Measurements from ENCODE around the gene TCF4. TPM values are rescaled to one million over a fixed set of nuclear protein-coding genes. Genes with fewer than 3 reads are reported as not detected.

TCF4 gene
- total RNA-seq, 1 experiment from 2014 or later: 104 TPM

DNA sequence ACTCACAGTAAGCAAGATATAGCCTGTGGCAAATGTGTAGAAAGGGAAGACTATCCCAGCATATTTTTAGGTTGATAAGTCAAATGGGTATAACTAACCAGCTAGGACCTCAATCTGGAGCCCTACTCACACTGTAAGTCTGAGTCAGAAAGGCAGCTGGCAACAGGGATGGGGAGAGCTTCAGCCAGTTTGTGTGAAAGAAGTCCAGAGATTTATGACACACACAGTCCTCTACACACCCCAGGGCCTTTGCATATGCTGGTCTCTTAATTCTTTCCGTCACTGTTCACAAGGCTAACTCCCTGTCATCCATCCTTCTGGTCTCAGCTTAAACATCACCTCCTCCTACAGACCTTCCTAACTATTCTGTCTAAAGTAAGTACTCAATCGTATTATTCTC lies 5.9 kb upstream of the TCF4 start (continued):
- TF ChIP-seq FOXP1 (CRISPR knock-in tag; IDR thresholded peaks at IDR 0.05; ENCODE audit: borderline replicate concordance): no peak
- TF ChIP-seq PRDM15 (CRISPR knock-in tag; IDR thresholded peaks at IDR 0.05): no peak
- no peak for TF ChIP-seq ZNF423 (CRISPR knock-in tag; IDR thresholded peaks at IDR 0.05)
- TF ChIP-seq, protein P1, sequence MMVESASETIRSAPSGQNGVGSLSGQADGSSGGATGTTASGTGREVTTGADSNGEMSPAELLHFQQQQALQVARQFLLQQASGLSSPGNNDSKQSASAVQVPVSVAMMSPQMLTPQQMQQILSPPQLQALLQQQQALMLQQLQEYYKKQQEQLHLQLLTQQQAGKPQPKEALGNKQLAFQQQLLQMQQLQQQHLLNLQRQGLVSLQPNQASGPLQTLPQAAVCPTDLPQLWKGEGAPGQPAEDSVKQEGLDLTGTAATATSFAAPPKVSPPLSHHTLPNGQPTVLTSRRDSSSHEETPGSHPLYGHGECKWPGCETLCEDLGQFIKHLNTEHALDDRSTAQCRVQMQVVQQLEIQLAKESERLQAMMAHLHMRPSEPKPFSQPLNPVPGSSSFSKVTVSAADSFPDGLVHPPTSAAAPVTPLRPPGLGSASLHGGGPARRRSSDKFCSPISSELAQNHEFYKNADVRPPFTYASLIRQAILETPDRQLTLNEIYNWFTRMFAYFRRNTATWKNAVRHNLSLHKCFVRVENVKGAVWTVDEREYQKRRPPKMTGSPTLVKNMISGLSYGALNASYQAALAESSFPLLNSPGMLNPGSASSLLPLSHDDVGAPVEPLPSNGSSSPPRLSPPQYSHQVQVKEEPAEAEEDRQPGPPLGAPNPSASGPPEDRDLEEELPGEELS (CRISPR knock-in tag; IDR thresholded peaks at IDR 0.05): no peak

- POLR2A ChIA-PET: no interaction called here
- peaks cover 4% of the 10 kb centered on the region; the same call in 1 of the 2 replicates for H3K4me1 Mint-ChIP-seq
- H3K36me3 Mint-ChIP-seq: no peaks in the 10 kb centered on the region
- no peak overlapping the region for H3K4me3 Mint-ChIP-seq
- H3K27ac Mint-ChIP-seq: no peak overlapping the region
- ATAC-seq (no peak), DNase-seq (ENCODE audit: low spot score) (no peak)
- no peaks in the 10 kb centered on the region for H3K27me3 Mint-ChIP-seq (ENCODE audit: low read depth)
- H3K9me3 Mint-ChIP-seq: no peaks in the 10 kb centered on the region
- TF ChIP-seq ZNF425 (CRISPR knock-in tag; conservative IDR thresholded peaks at IDR 0.05) (no peak), TCF7 (CRISPR knock-in tag; IDR thresholded peaks at IDR 0.05; ENCODE audit: low read depth) (no peak)
- CTCF ChIA-PET: no interaction called here
These were observed 4.6 kb upstream of the TCF4 start for GRCh38 chr18:55592572-55592971.

GRCh38 chr18:55592106-55592505 lies 4.1 kb upstream of the TCF4 start:
- POLR2A ChIA-PET: no interaction called here
- TF ChIP-seq MXD4 (CRISPR knock-in tag; IDR thresholded peaks at IDR 0.05; ENCODE audit: borderline replicate concordance): no peak
- TF ChIP-seq ZNF416 (CRISPR knock-in tag; IDR thresholded peaks at IDR 0.05): no peak
- no peak for TF ChIP-seq CBFB (CRISPR knock-in tag; IDR thresholded peaks at IDR 0.05; ENCODE audit: low read depth)
- TF ChIP-seq TCF7 (CRISPR knock-in tag; IDR thresholded peaks at IDR 0.05; ENCODE audit: low read depth): no peak
- TF ChIP-seq, protein P2, sequence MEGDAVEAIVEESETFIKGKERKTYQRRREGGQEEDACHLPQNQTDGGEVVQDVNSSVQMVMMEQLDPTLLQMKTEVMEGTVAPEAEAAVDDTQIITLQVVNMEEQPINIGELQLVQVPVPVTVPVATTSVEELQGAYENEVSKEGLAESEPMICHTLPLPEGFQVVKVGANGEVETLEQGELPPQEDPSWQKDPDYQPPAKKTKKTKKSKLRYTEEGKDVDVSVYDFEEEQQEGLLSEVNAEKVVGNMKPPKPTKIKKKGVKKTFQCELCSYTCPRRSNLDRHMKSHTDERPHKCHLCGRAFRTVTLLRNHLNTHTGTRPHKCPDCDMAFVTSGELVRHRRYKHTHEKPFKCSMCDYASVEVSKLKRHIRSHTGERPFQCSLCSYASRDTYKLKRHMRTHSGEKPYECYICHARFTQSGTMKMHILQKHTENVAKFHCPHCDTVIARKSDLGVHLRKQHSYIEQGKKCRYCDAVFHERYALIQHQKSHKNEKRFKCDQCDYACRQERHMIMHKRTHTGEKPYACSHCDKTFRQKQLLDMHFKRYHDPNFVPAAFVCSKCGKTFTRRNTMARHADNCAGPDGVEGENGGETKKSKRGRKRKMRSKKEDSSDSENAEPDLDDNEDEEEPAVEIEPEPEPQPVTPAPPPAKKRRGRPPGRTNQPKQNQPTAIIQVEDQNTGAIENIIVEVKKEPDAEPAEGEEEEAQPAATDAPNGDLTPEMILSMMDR (IDR thresholded peaks at IDR 0.05): no peak
- no peak for TF ChIP-seq SP1 (CRISPR knock-in tag; conservative IDR thresholded peaks at IDR 0.05)
- TF ChIP-seq ZNF121 (CRISPR knock-in tag; IDR thresholded peaks at IDR 0.05): no peak
- TF ChIP-seq ZNF138 (CRISPR knock-in tag; conservative IDR thresholded peaks at IDR 0.05): no peak
- TF ChIP-seq, protein P3, sequence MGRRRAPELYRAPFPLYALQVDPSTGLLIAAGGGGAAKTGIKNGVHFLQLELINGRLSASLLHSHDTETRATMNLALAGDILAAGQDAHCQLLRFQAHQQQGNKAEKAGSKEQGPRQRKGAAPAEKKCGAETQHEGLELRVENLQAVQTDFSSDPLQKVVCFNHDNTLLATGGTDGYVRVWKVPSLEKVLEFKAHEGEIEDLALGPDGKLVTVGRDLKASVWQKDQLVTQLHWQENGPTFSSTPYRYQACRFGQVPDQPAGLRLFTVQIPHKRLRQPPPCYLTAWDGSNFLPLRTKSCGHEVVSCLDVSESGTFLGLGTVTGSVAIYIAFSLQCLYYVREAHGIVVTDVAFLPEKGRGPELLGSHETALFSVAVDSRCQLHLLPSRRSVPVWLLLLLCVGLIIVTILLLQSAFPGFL (CRISPR knock-in tag; IDR thresholded peaks at IDR 0.05; ENCODE audit: borderline replicate concordance): no peak
- TF ChIP-seq, protein P4, sequence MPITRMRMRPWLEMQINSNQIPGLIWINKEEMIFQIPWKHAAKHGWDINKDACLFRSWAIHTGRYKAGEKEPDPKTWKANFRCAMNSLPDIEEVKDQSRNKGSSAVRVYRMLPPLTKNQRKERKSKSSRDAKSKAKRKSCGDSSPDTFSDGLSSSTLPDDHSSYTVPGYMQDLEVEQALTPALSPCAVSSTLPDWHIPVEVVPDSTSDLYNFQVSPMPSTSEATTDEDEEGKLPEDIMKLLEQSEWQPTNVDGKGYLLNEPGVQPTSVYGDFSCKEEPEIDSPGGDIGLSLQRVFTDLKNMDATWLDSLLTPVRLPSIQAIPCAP (CRISPR knock-in tag; IDR thresholded peaks at IDR 0.05): no peak
- TF ChIP-seq, protein P1 (CRISPR knock-in tag; IDR thresholded peaks at IDR 0.05): no peak
- TF ChIP-seq ZBTB43 (CRISPR knock-in tag; IDR thresholded peaks at IDR 0.05): no peak
- TF ChIP-seq GTF2I (CRISPR knock-in tag; conservative IDR thresholded peaks at IDR 0.05): no peak
- no peak for TF ChIP-seq ELF4 (CRISPR knock-in tag; IDR thresholded peaks at IDR 0.05; ENCODE audit: low read depth)

More at GRCh38 chr18:55592106-55592505, 4.1 kb upstream of the TCF4 start:
- no peaks in the 10 kb centered on the region for H3K36me3 Mint-ChIP-seq
- no peaks in the 10 kb centered on the region for H3K27me3 Mint-ChIP-seq (ENCODE audit: low read depth)
- H3K27ac Mint-ChIP-seq: no peak overlapping the region
- no peak for ATAC-seq
- peaks cover 4% of the 10 kb centered on the region; the same call in 1 of the 2 replicates for H3K4me1 Mint-ChIP-seq
- no peaks in the 10 kb centered on the region for H3K9me3 Mint-ChIP-seq
- no peak for DNase-seq (ENCODE audit: low spot score)
- CTCF ChIA-PET: no interaction called here
- H3K4me3 Mint-ChIP-seq: no peak overlapping the region

Data from WTC11 (cell line).